KBM-7 (cell line): ENCODE measurements around the gene XCR1.
"Not testable (repeated sequence)": the region's sequence is repeated elsewhere in the genome, so short reads cannot be mapped to it uniquely, and the experiment has no call there.

ENCODE experiments used
- DNase-seq: peaks from one replicate; pipeline ENCODE4 v3.0.0-alpha.2; 2015
- in situ Hi-C: fragments of 300-500 bp; cut with MboI; formaldehyde crosslinking; loops from 2 replicates; pipeline ENCODE4 v1.14.3; 2020; ENCODE audit warnings: low sequenced_read_pairs, low pct_unique_long_range_greater_than_20kb, mixed read lengths

Gene XCR1

DNA sequence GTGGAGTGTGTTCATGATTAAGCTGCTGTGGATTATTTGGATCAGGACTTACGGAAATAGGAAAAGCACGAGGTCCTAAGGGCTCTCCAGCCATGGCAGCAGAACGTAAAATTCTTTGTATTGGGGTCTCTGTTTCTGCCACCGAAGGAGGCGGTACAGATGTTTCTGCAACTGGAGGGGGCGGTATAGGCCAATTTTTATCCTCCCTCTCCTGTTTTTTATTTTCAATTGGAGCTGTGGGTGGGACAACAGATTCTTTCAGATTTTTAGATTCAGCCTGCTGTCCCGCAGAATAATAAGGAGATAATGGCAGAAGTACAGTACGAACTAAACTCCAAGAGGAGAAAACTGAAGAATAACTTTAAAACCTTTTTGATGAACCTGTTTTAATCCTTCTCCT is 26.0 kb upstream of the XCR1 start:
- DNase-seq, in situ Hi-C loops: not testable (repeated sequence)

DNA sequence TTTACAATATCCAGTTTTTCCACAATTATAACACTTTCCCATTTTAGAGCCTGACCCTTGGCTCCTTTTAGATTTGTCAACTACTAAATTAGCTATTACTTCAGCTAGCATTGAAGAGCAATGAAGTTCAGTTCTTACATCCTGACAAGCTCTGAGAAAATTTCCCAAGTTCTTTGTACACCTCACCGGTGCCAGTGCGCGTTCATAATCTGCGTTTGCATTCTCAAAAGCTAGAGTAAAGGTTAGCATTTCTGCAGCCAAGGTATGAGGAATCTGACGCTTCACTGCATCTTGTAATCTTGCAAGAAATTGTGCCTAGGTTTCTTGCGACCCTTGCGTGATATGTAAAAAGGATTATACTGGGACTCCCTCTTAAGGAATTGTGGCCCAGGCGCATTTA is 25.2 kb upstream of the XCR1 start:
- in situ Hi-C loops: no loop called here
- no peak for DNase-seq

DNA sequence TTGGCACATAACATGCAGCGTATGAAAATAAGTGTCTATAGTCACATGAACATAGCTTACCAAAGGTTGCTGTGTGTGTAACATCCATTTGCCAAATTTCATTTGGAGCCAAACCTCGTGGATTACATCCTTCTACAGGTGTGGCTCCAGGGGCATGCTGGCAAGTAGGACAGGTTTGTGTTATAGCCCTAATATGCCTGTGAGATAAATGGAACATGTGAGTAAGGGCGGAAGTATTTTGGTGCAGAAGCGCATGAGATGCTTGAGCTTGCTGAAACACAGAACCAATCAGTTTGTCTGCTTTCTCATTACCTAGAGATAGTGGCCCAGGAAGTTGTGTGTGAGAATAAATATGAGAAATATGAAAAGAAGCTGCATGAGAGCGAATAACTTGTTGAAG is 21.8 kb upstream of the XCR1 start:
- no peak for DNase-seq
- in situ Hi-C loops: no loop called here

DNA sequence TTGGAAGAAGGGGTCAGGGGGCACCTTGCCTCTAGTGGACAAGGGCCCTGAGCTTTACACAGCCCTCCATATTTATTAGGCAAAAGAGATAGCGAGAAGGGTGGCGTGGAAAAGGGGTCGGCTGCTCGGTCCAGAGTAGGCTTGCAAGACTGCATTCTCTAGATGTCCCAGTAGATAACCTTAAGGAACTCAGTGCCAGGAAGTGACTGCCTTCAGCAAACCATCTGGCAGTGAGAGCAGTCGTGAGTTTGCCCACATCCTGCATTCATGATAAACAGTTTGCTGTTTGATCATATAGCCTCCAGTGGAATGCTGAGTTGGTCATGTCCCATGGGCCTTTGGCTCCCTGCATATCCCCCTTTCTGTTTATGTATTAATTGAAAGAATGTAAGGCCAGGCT is 18.9 kb upstream of the XCR1 start:
- in situ Hi-C loops, DNase-seq: not testable (repeated sequence)

DNA sequence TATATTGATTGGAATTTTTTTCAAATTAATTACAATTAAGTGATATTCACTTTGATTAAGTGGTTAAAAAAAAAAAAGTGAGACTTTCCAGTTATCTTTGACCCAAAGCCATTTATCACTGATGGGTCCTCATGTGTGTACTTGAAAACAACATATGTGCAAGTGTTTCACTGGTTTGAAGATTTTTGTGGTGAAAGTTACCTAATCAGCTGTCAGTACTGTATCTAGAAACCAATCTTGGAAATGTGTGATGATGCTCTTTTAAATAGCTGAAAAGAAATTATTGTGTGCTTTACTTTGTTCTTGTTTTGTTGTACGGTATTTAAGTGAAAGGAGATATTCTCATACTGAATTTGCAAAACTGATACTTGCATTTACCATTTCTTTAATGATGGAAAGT is 11.6 kb upstream of the XCR1 start:
- DNase-seq: no peak
- in situ Hi-C loops: no loop called here

DNA sequence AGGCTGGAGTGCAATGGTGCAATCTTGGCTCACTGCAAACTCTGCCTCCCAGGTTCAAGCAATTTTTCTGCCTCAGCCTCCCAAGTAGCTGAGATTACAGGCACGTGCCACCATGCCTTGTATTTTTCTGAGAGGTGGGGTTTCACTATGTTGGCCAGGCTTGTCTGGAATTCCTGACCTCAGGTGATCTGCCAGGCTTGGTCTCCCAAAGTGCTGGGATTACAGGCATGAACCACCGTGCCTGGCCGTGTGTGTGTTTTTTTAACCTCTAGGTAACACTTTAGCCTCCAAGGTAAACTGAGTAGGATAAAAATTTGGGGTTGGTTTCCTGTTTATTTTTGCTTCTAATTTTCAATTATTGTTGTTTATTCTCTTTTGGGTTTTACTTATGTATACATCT is 10.8 kb upstream of the XCR1 start:
- DNase-seq, in situ Hi-C loops: not testable (repeated sequence)

DNA sequence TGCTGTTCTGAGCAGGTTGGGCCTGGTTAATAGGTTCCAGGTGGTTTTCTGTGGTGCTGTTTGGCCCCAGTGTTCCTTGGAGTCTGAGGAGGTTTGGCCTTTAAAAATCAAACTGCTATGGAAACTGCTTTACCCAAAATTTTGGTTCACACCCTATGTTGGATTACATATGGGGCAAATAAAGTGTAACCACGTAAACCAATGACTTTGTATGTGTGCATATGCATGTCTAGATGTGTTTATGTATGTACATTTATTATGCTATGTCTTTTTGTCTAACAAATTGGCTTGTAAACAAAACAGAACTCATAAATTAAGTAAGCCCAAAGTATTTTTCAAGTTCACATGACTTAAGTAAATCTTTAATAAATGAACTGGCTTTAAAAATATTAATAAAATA is 8.9 kb upstream of the XCR1 start:
- in situ Hi-C loops: no loop called here
- DNase-seq: no peak

DNA sequence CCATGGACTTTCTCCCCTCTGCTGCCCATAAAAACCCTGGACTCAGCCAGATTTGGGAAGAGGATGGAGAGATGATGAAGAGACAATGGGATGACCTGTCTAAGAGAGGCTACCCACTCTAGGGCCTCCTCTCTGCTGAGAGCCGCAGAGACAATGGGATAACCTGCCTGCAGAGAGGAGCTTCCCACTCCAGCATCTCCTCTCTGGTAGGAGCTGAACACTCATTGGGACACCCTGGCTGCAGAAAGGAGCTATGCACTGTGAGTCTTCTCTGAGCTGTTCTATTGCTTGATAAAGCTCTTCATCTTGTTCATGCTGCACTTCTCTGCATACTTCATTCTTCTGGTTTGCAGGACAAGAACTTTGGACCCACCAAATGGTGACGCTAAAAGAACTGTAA is 4.5 kb upstream of the XCR1 start:
- in situ Hi-C loops: no loop called here
- DNase-seq: no peak

DNA sequence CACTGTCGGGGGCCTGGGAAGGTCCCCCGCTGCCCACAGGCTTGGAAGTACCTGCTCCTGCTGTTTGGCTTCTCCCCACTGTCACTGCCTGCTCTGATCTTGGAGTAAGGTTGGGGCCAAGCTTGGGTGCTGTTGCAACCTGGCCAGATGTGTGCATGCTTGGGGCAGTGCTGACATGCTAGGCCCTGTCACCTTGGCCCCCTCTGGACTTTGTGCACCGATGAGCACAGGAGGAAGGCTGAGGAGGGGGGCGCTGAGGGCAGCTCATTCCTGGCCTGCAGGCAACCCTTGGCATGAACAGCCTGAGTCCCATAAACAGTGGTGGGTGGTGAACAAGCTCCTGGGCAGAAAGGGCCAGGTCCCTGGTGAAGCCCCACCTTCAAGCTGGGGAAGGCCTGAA is 4.0 kb upstream of the XCR1 start:
- DNase-seq: no peak
- in situ Hi-C loops: no loop called here

DNA sequence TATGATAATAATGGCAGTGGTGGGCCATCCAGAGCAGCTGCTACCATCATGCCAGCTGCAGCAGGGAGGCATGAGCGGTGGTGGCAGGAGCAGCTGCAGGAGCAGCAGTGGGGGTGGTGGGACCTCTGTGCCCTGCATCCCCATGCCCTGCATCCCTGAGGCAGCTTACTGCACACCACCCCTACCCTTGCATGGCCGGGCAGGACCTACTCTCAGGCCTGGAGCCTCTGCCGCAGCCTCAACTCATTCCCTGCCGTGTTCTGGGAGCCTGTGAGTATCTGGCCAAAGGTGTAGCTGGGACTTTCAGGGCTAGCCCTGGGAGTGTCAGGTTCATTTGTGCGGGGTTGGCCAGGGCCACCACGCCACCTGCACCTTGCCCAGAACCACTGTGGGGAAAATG is 3.3 kb upstream of the XCR1 start:
- DNase-seq: no peak
- in situ Hi-C loops: no loop called here

DNA sequence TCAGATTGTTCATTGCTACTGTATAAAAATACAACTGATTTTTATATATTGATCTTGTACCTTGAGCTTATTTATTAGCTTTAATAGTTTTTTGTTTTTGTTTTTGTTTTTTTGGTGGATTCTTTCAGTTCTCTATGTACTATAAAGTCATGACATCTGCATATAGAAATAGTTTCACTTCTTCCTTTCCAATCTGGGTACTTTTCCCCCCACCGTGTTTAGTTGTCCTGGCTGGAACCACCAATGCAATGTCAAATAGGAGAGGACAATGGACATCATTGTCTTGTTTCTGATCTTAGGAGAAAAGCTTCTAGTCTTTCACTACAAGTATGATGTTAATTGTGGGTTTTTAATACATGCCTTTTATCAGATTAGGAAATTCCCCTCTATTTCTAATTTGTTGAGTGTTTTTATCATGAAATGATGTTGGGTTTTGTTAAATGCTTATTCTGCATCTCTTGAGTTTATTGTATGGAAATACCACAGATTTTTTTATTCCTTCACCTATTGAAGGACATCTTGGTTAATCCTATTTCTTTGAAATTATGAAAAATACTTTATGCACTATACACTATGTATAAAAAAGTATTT is 2.8 kb upstream of the XCR1 start:
- no peak for DNase-seq
- in situ Hi-C loops: no loop called here

DNA sequence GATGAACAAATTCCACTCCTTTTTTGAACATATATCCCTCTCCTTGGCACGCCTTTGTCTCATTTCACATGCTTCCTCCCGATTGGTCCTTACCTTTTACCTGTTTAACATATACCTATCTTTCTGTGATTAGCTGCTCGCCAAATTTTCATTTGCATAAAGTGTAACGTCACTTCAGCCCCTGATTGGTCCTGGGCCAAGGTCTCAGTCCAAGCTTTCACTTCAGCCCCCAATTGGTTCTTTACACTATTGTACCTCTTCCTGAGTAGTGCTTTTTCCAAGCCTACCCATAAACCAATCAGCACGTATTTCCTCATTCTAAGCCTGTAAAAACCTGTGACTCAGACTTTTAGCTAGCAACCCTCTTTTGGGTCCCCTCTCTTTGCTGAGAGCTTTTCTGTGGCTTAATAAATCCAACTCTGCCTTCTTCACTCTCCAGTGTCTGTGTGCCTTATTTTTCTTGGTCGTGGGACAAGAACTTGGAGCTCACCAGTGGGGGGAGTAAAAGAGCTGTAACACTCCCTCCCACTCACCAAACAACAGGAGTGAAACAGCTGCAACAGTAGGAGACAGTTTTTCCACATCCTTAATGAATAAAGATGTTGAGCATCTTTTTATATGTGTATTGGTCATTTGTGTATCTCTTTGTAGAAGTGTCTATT is 584 bp upstream of the XCR1 start:
- in situ Hi-C loops: no loop called here

DNA sequence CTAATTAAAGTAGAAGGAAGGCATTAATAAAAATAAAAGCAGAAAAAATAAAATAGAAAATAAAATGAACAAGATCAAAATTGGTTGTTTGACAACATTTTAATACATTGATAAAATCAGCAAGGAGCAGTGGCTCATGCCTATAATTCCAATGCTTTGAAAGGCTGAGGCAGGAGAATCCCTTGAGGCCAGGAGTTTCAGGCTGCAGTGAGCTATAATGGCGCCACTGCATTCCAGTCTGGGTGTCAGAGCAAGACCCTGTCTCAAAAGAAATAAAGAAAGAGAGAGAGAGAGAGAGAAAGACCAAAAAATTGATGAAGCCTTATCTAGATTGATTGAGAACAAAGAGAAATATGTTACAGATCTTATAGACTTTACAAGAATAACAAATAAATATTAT is 2.1 kb downstream of the XCR1 start:
- DNase-seq: no peak
- in situ Hi-C loops: no loop called here

More for the DNA sequence above, 584 bp upstream of the XCR1 start:
- DNase-seq: peak; percentile 12

DNA sequence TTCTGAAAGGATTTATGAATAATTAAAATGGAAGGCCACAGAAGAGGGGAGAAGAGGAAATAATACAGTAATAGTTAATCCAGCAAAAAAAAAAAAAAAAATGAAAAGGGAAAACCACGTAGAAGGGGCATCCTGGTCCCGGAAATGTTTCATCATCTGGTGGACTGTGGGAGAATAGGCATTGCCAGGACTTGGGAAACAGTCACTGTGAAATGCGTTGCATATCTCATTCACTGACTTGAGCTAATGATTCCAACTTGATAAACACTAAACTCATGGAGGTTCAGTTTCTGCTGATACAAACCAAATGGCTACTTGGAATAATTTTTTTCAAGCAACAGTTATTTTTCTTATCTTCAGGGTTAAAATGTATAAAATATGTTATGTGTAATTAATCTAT is 3.2 kb downstream of the XCR1 start:
- no peak for DNase-seq
- in situ Hi-C loops: no loop called here

DNA sequence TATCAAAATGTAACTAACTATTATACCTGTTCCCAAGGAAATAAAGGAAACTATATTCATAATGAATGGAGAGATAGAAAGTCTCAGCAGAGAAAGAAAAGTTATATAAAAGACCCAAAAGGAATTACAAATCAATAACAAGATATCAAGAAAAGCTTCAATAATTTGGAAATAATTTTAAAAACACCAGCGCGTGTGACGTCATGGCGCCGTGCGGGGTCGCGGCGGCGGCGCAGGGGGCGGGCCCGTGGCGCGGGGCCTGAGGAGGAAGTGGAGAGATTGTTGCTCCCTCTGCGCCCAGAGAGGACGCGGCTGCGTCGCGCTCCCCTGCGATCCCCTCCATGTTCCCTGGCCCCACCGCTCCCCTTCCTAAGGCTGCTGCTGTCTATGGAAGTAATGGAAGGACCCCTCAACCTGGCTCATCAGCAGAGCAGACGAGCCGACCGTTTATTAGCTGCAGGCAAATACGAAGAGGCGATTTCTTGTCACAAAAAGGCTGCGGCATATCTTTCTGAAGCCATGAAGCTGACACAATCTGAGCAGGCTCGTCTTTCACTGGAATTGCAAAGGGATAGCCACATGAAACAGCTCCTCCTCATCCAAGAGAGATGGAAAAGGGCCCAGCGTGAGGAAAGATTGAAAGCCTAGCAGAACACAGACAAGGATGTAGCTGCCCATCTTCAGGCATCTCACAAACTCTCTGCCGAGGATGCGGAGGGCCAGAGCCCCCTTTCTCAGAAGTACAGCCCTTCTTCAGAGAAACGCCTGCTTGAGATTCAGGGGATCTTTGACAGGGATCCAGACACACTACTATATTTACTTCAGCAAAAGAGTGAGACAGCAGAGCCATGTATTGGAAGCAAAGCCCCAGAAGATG is 4.1 kb downstream of the XCR1 start:
- DNase-seq: no peak

DNA sequence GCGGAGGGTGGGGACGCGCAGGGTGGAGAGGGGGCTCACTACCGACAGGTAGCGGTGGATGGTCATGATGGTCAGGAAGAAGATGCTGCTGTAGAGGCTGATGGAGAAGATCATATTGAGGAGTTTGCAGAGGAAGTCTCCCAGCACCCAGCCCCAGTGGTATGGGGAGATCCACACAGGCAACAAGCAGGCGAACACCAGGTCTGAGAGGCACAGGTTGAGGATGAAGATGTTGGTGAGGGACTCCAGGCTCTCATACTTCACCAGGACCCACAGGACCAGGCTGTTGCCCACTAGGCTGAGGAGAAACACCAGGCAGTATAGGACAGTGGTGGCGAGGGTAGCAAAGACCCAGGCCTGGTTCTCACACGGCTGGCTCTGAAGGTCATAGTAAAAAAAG is 5.8 kb downstream of the XCR1 start:
- no peak for DNase-seq
- in situ Hi-C loops: no loop called here

More for the DNA sequence above, 4.1 kb downstream of the XCR1 start:
- in situ Hi-C loops: no loop called here

DNA sequence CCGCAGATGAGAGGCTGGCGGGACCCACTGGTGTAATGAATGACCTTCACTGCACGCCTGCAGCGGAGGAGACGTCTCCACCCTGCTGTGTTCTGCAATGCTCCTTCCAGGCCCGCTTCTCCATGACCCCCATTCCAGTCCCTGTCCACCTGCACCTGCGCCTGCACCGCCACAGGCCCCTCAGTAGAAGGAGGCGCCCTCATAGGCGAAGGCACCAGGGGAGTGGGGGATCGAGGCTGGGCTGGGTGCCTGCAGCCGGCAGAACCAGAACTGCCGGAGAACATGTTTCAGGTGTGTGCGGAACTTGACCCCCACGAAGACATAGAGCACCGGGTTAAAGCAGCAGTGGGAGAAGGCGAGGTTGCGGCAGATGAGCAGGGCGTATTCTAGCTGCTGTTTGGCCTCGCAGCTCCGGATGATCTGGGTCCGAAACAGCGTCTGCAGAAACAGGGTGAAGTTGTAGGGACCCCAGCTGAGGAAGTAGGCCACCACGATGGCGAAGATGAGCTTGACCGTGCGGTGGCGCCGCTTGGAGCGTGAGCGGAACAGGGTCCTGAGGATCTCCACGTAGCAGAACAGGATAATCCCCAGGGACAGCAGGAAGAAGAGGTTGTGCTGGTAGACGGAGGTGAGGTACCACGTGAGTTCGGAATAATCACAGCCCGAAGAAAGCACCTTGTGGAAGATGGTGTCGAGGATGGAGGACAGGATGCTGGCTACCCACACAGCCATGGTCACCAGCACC is 6.3 kb downstream of the XCR1 start:
- in situ Hi-C loops: no loop called here
- no peak for DNase-seq

DNA sequence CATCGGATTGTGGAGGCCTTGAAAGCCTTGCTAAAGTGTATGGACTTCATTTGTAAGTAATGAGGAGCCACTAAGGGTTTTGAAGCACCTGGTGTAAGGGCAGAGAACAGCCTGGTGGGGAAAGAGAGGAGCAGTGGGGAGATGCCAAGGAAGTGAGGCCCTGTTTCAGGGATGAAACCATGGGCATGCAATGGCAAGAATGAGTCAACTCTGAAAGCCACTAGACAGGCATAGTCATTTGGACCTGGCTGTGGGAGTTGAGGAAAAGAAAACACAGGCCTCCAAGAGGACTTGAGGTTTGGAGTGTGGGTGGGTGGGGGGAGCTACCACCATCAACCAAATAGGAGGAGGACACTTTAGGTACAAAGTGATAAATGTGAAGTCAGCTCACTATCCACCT is 7.6 kb downstream of the XCR1 start:
- DNase-seq: no peak
- in situ Hi-C loops: no loop called here

DNA sequence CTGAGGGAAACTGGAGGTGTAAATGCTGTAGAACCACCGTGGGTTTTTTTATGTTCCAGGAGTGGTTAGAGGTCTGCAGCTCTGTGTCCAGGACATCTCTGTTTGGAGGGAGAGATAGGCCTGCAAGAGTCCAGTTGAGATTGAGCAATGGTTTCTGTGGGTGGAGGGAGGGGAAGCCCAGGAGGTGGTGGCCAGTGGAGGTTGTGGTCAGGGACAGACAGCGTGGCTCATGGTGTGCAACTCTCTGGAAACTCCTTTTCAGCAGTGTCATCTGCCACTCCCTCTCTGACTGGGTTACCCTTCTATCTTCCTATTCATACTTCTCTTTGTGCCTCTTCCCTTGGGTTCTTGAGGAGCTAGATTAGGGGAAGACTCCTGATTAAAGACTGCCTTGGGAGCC is 9.6 kb downstream of the XCR1 start:
- in situ Hi-C loops: no loop called here
- DNase-seq: no peak
